ENCODE results near the gene GYPB.
"Not testable (repeated sequence)": the region's sequence is repeated elsewhere in the genome, so short reads cannot be mapped to it uniquely, and the experiment has no call there.

GYPB gene

GRCh38 chr4:144008602-144009001, 10.6 kb downstream of the GYPB start:
- DNase-seq = not testable (repeated sequence)

DNA sequence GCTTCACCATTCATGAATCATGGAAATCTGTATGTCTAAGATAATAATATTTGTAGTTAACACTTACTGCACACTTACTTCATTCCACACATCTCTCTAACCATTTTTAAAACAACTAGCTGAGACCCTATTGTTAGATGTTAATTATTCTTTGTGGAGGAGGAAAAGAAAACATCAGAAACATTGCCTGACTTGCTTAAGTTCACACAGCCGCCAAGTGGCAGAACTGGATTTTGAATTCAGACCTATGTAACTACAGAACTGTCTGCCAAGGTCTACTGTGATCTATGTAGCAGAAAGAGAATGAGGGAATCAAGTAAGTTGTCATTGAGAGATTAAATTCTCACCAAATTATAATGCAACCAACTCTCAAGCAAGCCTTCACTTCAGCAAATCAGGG, 11.2 kb downstream of the GYPB start:
- not testable (repeated sequence) for DNase-seq

- DNase-seq = not testable (repeated sequence)
Measured at GRCh38 chr4:144006200-144006803, 12.9 kb downstream of the GYPB start.

DNA sequence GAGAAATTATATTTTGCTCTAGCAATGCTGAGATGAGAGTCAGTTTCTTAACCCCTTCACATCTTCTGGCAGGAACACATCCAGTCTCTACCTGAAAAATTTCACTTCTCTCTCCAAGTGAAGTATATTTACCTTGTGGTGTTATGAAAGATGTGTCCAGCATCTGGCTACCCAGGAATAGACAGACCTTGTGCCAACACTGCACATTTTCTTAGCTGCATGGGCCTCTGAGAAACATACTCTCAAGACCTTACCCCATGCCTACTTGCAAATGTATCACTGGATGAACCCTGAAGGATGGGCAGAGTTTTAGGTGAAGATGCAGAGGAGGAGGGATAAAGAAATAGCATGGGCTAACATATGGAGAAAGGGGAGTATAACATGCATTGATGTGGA, 13.6 kb downstream of the GYPB start:
- DNase-seq = not testable (repeated sequence)

GRCh38 chr4:144004868-144005557, 14.2 kb downstream of the GYPB start:
- DNase-seq = not testable (repeated sequence)

GRCh38 chr4:144003890-144004265, 15.3 kb downstream of the GYPB start:
- not testable (repeated sequence) for DNase-seq

- not testable (repeated sequence) for DNase-seq
Measured at GRCh38 chr4:144003205-144003889, 15.8 kb downstream of the GYPB start.

DNA sequence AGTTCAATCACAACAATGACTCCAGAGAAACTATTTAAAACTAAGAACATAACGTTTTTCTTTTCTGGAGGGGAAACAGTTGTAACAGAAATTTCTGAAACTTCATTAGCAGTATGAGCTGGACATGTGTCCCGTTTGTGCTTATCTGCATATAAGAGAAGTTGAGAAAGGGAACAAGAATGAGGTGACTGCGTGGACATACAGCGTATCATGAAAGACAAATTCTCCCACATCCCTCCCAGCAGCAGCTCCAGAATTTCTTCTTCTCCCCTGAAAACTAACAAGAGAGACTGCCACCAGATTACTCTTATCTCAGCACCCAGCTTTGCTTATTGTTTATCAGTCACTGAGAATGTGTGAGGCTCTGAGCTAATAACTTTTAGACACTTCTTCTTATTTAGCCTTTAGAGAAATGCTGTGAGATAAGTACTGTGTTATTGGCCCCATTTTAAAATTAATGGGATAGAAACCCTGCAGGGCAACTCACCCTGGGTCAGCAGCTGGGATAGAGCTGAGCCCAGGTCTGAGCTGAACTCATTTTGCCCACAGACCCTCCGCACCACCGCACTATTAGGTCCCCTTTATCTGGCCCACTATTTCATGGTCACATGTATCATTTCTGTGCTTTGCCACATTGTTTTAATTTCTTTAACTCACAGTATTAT, 18.7 kb downstream of the GYPB start:
- DNase-seq = not testable (repeated sequence)

DNA sequence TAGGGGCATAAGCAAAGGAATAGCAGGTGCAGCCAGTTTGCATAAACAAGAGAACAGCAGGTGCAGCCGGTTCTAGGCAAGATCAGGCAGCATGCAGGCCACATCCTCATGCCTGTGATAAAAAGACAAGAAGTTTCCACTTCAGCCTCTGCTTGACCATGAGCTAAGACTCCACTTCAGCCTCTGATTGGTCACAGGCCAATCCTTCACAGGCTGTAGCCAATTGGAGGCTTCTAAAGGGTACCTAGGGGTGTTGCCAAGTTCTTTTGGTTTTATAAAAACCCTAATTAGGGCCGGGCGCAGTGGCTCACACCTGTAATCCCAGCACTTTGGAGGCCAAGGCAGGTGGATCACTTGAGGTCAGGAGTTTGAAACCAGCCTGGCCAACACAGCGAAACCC, 23.0 kb downstream of the GYPB start:
- DNase-seq = not testable (repeated sequence)

DNA sequence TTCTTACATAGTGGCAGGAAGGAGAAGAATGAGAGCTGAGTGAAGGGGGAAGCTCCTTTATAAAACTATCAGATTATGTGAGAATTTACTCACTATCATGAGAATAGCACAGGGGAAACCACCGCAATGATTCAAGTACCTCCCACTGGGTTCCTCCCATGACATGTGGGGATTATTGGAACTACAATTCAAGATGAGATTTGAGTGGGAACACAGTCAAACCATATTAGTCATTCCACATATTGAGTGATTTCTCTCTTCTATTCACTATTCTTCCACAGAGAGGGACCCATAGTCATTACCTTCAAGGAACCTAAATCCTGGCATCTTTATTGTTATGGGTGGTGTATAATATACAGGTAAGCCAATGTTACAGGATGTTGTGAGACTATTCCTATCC, 27.4 kb downstream of the GYPB start:
- not testable (repeated sequence) for DNase-seq

DNA sequence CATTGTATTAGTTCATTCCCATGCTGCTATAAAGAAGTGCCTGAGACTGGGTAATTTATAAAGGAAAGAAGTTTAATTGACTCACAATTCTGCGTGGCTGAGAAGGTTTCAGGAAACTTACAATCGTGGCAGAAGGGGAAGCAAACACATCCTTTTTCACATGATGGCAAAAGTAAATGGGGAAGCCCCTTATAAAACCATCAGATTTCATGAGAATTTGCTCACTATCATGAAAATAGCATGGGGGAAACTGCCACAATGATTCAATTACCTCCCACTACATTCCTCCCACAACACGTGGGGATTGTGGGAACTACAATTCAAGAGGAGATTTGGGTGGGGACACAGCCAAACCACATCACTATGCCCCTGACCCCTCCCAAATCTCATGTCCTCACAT, 28.5 kb downstream of the GYPB start:
- DNase-seq = not testable (repeated sequence)

DNA sequence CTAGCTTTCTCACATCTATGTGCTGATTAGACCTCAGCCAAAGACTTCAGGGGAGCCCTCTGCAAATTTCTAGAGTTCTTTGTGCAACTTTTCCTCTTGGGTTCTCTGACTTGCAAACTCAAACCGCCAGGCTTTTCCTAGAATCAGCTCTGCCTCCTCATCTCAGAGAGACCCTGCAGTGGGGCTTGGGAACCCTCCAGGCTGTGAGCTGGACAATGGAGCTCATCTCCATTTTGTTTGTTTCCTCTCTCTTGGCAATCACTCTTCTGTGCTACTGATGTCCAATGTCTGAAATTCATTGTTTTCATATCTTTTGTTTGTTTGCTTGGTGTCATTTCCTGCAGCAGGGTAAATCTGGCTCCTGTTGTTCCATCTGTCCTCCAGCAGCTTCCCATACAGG, 33.0 kb downstream of the GYPB start:
- DNase-seq = no peak

DNA sequence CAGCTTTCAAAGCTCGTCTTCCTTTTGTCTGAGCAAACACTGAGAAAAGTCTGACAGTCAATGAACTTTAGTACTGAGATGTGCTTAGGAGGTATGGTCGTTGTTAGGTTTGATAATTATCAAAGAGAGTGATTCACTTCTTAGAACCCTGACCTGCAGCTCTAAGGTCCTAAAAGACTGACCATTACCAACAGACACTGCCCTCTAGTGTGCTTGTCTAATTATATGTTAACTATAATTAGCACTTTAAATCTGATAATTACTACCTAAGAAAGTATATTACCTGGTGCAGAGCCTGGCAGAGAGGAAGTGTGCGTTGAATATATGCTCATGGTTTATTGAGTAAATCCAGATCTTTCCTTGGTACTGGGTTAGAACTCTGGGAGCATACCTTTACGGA, 38.4 kb downstream of the GYPB start:
- not testable (repeated sequence) for DNase-seq

DNA sequence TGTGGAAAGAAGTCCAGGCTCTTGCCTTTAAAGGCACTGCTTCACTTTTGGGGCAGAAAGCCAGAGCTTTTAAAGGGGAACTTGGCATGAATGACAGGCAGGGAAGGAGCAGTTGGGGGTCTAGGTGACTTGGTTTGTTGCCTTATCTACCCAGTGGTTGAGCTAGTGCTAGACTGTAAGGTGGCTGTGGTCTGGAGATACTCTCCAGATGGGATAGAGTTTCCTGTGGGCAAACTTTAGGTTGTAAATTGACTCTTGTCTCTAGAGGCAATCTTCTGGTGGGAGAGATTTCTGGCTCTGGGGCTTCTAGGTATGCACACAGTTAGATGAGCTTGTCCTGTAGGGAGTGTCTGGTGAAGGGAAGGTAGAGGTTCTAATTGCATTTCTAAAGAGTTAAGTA, 43.7 kb downstream of the GYPB start:
- DNase-seq = not testable (repeated sequence)

DNA sequence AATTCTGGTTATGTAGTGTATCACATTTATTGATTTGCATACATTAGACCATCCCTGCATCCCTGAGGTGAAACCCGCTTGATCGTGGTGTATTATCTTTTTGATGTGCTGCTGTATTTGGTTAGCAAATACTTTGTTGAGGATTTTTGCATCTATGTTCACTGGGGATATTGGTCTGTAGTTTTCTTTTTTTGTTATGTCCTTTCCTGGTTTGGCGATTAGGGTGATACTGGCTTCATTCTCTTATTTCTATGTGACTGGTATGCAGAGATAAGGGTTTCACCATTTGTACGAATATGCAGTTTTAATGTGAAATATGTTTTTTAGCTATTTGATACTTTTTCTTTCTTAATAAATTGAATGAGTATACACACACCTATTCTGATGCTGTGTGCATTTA, 45.2 kb downstream of the GYPB start:
- DNase-seq = not testable (repeated sequence)

DNA sequence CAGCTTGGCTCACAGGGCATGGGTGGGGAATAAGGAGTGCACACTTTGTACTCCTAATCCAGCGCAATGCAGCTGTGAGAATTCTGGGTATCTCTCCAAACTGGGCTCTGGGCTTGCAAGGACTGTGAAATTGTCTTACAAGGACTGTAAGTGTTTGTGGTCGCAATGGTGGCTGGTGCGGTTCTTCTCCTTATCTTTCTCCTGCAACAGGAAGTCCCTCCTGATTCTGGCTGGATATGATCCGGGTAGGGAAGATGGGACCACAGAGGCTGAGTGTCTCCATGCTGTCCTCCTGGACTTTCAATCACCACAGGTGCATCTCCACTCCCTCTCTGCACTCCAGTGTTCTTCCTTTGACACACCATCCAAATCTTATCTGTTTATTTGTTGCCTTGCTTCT, 58.1 kb downstream of the GYPB start:
- DNase-seq = no peak

- not testable (repeated sequence) for DNase-seq
Measured at GRCh38 chr4:143955306-143955705, 63.9 kb downstream of the GYPB start.

- not testable (repeated sequence) for DNase-seq
Measured at GRCh38 chr4:143951458-143951972, 67.7 kb downstream of the GYPB start.

- DNase-seq = not testable (repeated sequence)
Measured at GRCh38 chr4:143950967-143951366, 68.2 kb downstream of the GYPB start.

GRCh38 chr4:143950185-143950584, 69.0 kb downstream of the GYPB start:
- not testable (repeated sequence) for DNase-seq

GRCh38 chr4:143947493-143947892, 71.7 kb downstream of the GYPB start:
- not testable (repeated sequence) for DNase-seq

All from stimulated activated CD4-positive, alpha-beta T cell treated with anti-CD3 and anti-CD28 coated beads, Interleukin-12 subunit alpha, Interleukin-12 subunit beta, amount 100 ng/mL, for 4 hours (primary cell).